Activated T-helper 1 cell treated with Interleukin-2 at 50 U/mL for 16 hours (primary cell): ENCODE measurements around the gene HSPB9.
"Not testable (repeated sequence)": the region's sequence is repeated elsewhere in the genome, so short reads cannot be mapped to it uniquely, and the experiment has no call there.

Experiments used
- DNase-seq: peaks from one replicate; pipeline ENCODE4 v3.0.0-alpha.2; 2020; ENCODE audit warnings: low read depth

The HSPB9 gene

DNA sequence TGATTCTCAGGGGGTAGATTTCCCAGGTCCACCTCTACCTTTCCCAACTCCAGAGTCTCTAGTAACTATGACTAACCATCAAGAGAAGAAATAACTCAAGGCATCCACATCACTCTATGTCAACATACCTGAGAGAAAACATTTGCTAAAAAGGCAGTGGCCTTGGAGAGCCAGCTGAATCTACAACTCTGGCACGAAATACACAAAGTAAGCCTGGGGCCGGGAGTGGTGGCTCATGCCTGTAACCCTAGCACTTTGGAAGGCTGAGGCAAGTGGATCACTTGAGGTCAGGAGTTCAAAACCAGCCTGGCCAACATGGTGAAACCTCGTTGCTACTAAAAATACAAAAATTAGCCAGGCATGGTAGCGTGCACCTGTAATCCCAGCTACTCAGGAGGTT is 20.5 kb downstream of the HSPB9 start:
- not testable (repeated sequence) for DNase-seq

DNA sequence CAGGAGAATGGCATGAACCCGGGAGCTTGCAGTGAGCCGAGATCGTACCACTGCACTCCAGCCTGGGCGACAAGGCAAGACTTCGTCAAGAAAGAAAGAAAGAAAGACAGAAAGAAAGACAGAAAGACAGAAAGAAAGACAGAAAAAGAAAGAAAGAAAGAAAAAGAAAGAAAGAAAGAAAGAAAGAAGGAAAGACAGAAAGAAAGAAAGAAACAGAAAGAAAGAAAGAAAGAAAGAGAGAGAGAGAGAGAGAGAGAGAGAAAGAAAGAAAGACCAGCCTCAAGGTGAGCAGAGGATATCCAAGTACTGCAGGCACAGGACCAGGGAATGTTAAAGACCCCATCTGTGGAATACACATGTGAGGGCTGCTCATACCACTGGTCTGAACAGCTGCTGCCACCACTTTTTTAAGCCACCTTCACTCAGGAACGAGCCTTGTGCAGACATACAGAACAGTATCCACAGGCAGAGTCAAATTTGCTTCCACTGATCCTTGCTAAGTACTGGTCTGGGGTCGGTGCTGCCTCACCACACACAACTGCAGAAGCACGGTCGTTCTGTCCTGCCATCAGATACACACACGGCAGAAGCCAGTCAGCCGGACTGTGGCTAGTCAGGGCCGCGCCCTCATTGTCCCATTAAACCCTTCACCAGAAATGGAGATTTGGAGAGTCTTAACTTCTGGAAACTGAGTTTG is 24.5 kb downstream of the HSPB9 start:
- no peak for DNase-seq

DNA sequence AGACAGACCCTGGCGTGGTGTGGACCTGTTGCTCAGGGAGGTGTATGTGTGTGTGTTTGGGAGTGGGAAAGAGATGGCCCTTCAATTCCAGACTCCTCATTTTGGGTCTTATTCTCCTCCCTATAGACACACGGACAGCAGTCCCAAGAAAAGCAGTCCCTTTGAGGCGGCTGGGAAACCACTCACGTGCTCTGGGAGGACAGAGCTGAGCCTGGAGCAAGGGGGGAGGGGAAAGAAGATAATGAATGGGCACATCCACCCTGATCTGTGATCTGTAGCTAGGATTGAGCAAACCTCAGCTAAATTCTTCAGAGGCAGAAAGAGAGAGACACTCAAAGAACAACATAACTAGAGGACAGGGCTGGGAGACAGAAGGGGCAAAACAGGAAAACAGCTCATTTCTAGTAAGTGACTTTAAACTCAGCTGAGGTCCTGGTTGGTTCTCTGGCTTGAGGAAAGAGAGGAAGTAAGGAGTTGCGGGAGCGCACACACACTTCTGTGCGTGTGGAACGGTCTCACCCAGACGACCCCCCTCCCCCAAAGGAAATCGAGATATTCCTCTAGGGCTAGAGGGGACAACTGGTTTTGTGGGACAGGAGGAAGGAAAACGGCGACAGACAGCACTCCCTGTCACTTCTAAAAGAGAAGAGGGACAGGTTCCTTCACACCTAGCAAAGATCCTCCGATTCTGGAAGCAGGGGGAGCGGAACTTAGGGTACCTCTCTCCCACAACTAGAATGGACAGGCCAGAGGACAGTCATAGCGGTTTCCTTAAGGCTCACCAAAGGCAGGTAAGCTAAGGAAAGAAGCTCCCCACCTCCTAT is 31.5 kb downstream of the HSPB9 start:
- DNase-seq = no peak

- DNase-seq = no peak
Measured at GRCh38 chr17:42155614-42156045, 33.0 kb downstream of the HSPB9 start.

GRCh38 chr17:42159796-42160530 is 37.4 kb downstream of the HSPB9 start:
- no peak for DNase-seq

DNA sequence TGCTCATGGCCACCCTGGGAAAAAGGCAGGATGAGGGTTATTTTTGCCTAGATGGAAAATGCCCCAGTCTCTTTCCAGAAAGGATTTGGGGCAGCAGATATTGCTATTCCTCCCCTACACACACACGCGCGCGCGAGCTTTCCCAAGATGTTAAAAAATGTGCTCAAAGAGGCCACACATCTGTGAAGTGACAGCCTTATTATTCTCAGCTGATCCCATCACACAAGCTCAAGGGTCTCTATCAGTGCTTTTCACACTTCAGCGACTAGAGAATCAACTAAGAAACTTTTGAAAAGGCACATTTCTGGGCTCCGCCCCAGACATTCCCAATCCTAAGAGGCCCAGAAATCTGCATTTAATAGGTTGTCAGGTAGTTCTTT is 37.9 kb downstream of the HSPB9 start:
- no peak for DNase-seq

DNA sequence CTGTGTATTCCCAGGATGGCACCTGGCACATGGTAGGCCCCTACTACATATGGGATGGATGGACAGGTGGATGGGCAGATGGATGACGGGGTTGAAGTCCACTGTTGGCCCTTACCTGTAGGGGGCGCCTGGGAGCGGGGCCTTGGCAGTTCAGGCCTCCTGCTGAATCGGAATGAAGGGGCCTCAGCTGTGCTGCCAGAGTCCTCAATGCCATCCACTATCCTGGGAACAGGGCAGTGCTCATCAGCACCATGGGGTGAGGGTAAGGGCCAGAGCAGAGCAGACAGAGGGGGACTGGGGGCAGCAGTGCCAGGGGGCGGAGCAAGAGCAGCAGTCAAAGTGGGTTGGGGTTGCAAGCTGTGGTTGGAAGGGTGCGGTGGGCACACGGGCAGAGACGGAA is 40.5 kb downstream of the HSPB9 start:
- DNase-seq = no peak

- no peak for DNase-seq
Measured at GRCh38 chr17:42163696-42164407, 41.2 kb downstream of the HSPB9 start.

DNA sequence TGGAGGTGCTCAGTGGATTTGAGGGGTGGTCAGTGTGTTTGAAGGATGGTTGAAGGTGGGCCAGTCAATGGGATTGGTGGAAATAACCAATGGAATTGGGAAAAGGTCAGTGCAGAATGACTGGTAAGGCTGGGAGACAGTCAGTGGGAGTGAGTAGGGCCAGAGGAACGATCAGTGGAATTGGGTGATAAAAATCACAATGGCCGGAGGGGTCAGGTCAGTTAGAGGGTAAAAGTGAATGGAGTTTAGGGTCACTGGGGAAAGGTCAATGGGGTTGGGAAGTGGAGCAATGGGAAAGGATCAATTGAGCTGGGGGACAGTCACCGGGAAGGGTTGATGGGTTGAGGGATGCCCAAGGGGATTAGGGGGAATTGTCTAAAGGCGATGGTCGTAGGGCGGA is 43.1 kb downstream of the HSPB9 start:
- DNase-seq = no peak

DNA sequence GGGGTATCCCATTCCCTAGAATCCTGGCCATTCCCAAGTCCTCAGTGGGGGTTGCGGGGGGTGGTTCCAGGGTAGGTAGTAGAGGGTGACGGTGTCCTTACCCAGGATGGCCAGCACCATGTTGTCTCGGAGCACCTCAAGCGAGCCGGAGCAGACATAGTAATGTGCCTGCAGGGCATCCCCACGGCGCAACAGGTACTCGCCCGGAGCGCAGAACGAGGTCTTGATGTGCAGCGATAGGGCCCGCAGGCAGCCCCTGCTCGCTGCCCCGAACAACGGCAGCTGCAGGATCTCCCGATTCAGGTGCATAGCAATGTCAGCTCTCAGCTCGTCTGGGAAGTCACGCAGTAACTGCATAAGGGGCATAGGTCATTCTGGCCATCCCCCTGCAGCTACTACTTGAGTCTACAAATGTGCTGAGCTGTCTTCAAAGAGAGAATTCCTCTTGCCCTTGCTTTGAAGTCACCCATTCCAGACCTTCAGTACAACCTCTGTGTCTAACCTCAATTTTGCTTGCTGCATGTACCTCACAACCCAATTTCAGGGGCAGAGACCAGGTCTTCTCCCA is 43.7 kb downstream of the HSPB9 start:
- no peak for DNase-seq

DNA sequence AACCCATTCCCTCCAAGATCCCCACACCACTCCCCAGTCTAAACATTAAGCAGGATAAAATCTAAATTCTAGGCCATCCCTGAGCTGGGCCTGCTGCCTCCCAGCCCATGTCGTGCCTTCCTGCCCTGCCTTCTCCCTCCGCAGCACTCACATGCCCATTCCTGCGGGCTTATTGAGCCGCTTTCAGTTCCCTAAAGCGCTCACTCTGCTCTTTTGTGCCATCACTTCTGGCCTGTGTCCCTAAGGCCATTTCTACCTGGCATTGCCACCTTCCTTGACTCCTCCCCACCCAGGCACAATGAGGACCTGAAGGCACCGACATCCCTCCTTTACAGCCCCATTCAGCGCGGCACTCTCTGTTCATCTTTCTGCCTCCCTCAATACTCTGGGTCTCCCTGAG is 45.2 kb downstream of the HSPB9 start:
- no peak for DNase-seq

DNA sequence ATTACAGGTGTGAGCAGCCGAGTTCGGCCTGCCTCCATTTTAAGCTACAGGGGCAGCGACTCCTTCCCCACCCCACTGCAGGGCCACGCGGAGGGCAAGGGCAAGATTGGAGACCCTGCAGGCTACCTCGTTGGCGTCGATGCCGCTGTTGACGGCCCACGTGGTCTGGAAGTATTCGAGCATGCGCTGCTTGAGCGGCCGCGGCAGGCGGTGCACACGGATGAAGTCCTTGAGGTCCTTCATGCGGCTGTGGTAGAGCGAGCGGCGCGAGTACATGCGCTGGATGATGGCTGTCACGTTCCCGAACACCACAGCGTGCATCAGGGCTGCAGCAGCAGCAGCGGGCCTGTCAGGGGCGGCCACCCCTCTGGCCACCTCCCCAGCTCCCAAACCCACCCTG is 46.7 kb downstream of the HSPB9 start:
- DNase-seq = no peak

GRCh38 chr17:42171831-42172230 is 49.2 kb downstream of the HSPB9 start:
- no peak for DNase-seq
